ENCODE results near the gene ARHGAP31.

DNA sequence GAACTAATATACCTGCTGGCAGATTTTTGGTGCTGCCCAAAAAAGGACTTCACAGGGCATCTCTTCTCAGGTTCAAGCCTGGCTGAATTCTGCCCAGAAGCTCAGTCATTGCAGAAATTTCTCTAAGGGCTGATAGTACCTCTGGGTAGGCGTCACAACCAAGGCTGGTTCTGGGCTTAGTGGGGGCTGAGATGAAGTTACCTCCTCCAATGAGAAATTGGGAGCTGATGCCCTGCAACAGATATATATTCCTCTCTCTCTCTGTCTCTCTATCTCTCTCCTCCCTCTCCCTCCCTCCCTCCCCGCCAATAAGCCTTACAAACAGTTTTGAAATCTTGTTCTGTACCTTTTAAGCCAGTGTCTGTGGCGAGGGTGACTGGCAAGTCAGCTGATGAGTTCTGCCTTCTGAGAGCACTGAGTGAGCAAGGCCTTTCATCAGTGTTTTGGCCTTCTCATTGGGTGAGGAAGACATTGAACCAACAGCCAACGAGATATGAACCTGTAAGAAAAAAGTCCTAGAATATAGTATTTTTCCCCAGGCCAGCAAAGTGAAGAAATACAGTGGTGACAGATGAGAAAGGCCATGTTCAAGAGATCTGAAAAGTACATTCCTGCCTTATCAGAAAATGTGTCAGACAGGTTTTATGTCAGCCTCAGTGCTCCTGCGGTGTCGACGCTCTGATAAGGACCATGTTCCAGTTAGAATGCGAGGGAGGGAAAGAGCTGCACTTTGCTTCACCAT lies 123.8 kb downstream of the ARHGAP31 start:
- no peak for TF ChIP-seq FOXK2 (IDR thresholded peaks at IDR 0.05)
- no peak for TF ChIP-seq BHLHE40 (IDR thresholded peaks at IDR 0.05; ENCODE audit: borderline replicate concordance)
- TF ChIP-seq LEF1 (IDR thresholded peaks at IDR 0.05; ENCODE audit: borderline replicate concordance), result no peak
- TF ChIP-seq ELF4 (IDR thresholded peaks at IDR 0.05), result no peak
- TF ChIP-seq SP1 (IDR thresholded peaks at IDR 0.05), result no peak
- no peak for TF ChIP-seq L3MBTL2 (conservative IDR thresholded peaks at IDR 0.05)
- no peak for TF ChIP-seq SUZ12 (IDR thresholded peaks at IDR 0.05)
- no peak for TF ChIP-seq FOXM1 (IDR thresholded peaks at IDR 0.05; ENCODE audit: borderline replicate concordance)
- no peak for TF ChIP-seq HDGF (IDR thresholded peaks at IDR 0.05; ENCODE audit: borderline replicate concordance)
- no peak for TF ChIP-seq ARNT (IDR thresholded peaks at IDR 0.05)
- TF ChIP-seq NFRKB (IDR thresholded peaks at IDR 0.05), result no peak
- no peak for TF ChIP-seq CTBP1 (IDR thresholded peaks at IDR 0.05; ENCODE audit: borderline replicate concordance)
- TF ChIP-seq, protein P1, sequence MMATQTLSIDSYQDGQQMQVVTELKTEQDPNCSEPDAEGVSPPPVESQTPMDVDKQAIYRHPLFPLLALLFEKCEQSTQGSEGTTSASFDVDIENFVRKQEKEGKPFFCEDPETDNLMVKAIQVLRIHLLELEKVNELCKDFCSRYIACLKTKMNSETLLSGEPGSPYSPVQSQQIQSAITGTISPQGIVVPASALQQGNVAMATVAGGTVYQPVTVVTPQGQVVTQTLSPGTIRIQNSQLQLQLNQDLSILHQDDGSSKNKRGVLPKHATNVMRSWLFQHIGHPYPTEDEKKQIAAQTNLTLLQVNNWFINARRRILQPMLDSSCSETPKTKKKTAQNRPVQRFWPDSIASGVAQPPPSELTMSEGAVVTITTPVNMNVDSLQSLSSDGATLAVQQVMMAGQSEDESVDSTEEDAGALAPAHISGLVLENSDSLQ (IDR thresholded peaks at IDR 0.05), result no peak

All from HEK293T (cell line).